Fibroblast of peridontal ligament (primary cell): ENCODE measurements around the gene TTC28.
"Not testable (repeated sequence)": the region's sequence is repeated elsewhere in the genome, so short reads cannot be mapped to it uniquely, and the experiment has no call there.

Experiments
- DNase-seq: peaks from one replicate; pipeline ENCODE4 v3.0.0-alpha.2; 2010; ENCODE audit errors: extremely low read depth

TTC28 gene

GRCh38 chr22:28678170-28678569 lies 1.5 kb downstream of the TTC28 start:
- not testable (repeated sequence) for DNase-seq

GRCh38 chr22:28674121-28674563 lies 5.5 kb downstream of the TTC28 start:
- peak; percentile 62 for DNase-seq

- DNase-seq: peak; percentile 42
Observed at GRCh38 chr22:28670756-28671155, 8.9 kb downstream of the TTC28 start.

GRCh38 chr22:28670161-28670560 lies 9.5 kb downstream of the TTC28 start:
- peak; percentile 82 for DNase-seq

- no peak for DNase-seq
Observed at GRCh38 chr22:28669387-28669786, 10.3 kb downstream of the TTC28 start.

- not testable (repeated sequence) for DNase-seq
Observed at GRCh38 chr22:28663569-28663942, 16.1 kb downstream of the TTC28 start.

GRCh38 chr22:28658448-28658847 lies 21.2 kb downstream of the TTC28 start:
- DNase-seq: no peak

- no peak for DNase-seq
Observed at GRCh38 chr22:28656181-28656580, 23.5 kb downstream of the TTC28 start.

GRCh38 chr22:28650463-28650862 lies 29.2 kb downstream of the TTC28 start:
- DNase-seq: no peak

- DNase-seq: no peak
Observed at GRCh38 chr22:28648792-28649191, 30.8 kb downstream of the TTC28 start.

- no peak for DNase-seq
Observed at GRCh38 chr22:28647216-28647615, 32.4 kb downstream of the TTC28 start.

GRCh38 chr22:28639321-28639720 lies 40.3 kb downstream of the TTC28 start:
- DNase-seq: no peak

- no peak for DNase-seq
Observed at GRCh38 chr22:28637225-28637624, 42.4 kb downstream of the TTC28 start.

GRCh38 chr22:28630177-28630574 lies 49.5 kb downstream of the TTC28 start:
- no peak for DNase-seq

- DNase-seq: no peak
Observed at GRCh38 chr22:28629420-28630176, 50.0 kb downstream of the TTC28 start.

- DNase-seq: no peak
Observed at GRCh38 chr22:28628766-28629165, 50.9 kb downstream of the TTC28 start.

- DNase-seq: peak; percentile 59
Observed at GRCh38 chr22:28627791-28628190, 51.8 kb downstream of the TTC28 start.

GRCh38 chr22:28620244-28620922 lies 59.3 kb downstream of the TTC28 start:
- peak; percentile 27 for DNase-seq

- no peak for DNase-seq
Observed at GRCh38 chr22:28619236-28619635, 60.4 kb downstream of the TTC28 start.

- DNase-seq: not testable (repeated sequence)
Observed at GRCh38 chr22:28615423-28615822, 64.2 kb downstream of the TTC28 start.

GRCh38 chr22:28609921-28610320 lies 69.7 kb downstream of the TTC28 start:
- no peak for DNase-seq

GRCh38 chr22:28608546-28608945 lies 71.1 kb downstream of the TTC28 start:
- no peak for DNase-seq

- peak; percentile 18 for DNase-seq
Observed at GRCh38 chr22:28607795-28608194, 71.8 kb downstream of the TTC28 start.
